Caco-2 (cell line): ENCODE measurements around the gene NDUFS7. TPM values are rescaled to one million over a fixed set of nuclear protein-coding genes. Genes with fewer than 3 reads are reported as not detected.

Experiments used
- BruUV-seq: library from RNA; stranded (reverse); fragments of 400-500 nt; replicated peaks from 2 replicates; lab custom pipeline; 2021; lab: Mats Ljungman, UMichigan
- CTCF ChIA-PET: fragments of 300-600 bp; sonication (Branson Sonifier 250); formaldehyde crosslinking; loops from one replicate; lab custom pipeline; 2022; ENCODE audit warnings: antibody characterized with exemption; lab: Charles Lee
- POLR2A ChIA-PET: fragments of 300-600 bp; sonication (Branson Sonifier 250); formaldehyde crosslinking; loops from one replicate; lab custom pipeline; 2022; ENCODE audit warnings: antibody characterized with exemption; lab: Charles Lee
- DNase-seq, 2 experiments: peaks; one replicate each; pipeline versions ENCODE4 v3.0.0 to v3.0.0-alpha.2; 2020 to 2022
- H3K27me3 ChIP-seq: replicated peaks from 2 replicates; pipeline ENCODE4 v1.6.0; 2011; ENCODE audit warnings: low read length; ENCODE audit not compliant: control insufficient read depth, insufficient read depth
- H3K36me3 ChIP-seq: 2 replicates; pipeline ENCODE4 v1.5.1; 2011; ENCODE audit warnings: low read length; ENCODE audit not compliant: control insufficient read depth, insufficient read depth
- H3K4me1 ChIP-seq: fragments of 250-450 bp; sonication (Bioruptor Pico); 2 replicates; pipeline ENCODE4 v1.5.1; 2020; ENCODE audit warnings: mild to moderate bottlenecking
- H3K4me3 ChIP-seq: 2 replicates; pipeline ENCODE4 v1.5.1; 2011; ENCODE audit warnings: low read depth, mild to moderate bottlenecking, control low read depth, low read length
- H3K9me3 ChIP-seq: fragments of 250-450 bp; sonication (Bioruptor Pico); 2 replicates; pipeline ENCODE4 v1.5.1; 2020; ENCODE audit warnings: mild to moderate bottlenecking, moderate library complexity
- H3K27ac Mint-ChIP-seq: one replicate; pipeline ENCODE4 v1.8.0; 2022; ENCODE audit warnings: mixed read lengths; ENCODE audit not compliant: unreplicated experiment
- H3K27me3 Mint-ChIP-seq: one replicate; pipeline ENCODE4 v1.8.0; 2022; ENCODE audit warnings: mixed read lengths; ENCODE audit not compliant: insufficient read depth, unreplicated experiment
- H3K36me3 Mint-ChIP-seq: one replicate; pipeline ENCODE4 v1.8.0; 2022; ENCODE audit warnings: mild to moderate bottlenecking, mixed read lengths; ENCODE audit not compliant: insufficient read depth, unreplicated experiment
- H3K4me1 Mint-ChIP-seq: one replicate; pipeline ENCODE4 v1.8.0; 2022; ENCODE audit warnings: low read depth, mixed read lengths; ENCODE audit not compliant: unreplicated experiment
- H3K4me3 Mint-ChIP-seq: one replicate; pipeline ENCODE4 v1.8.0; 2022; ENCODE audit warnings: mild to moderate bottlenecking, moderate library complexity, mixed read lengths; ENCODE audit not compliant: unreplicated experiment
- H3K9me3 Mint-ChIP-seq: one replicate; pipeline ENCODE4 v1.8.0; 2022; ENCODE audit warnings: mixed read lengths; ENCODE audit not compliant: unreplicated experiment
- CTCF ChIP-seq, 2 experiments: fragments of 200-600 bp in 1 of 2; IDR thresholded peaks; 1 replicate in 1 of 2; 2 replicates in 1 of 2; pipeline versions ENCODE4 v1.5.1 to v1.8.0; 2011 to 2022; ENCODE audit warnings: antibody characterized with exemption in 1 of 2, control low read depth in 1 of 2, inconsistent platforms in 1 of 2, low read depth in 1 of 2, low read length in 1 of 2, mild to moderate bottlenecking in 1 of 2, moderate library complexity in 1 of 2; ENCODE audit not compliant: insufficient read depth in 1 of 2, severe bottlenecking in 1 of 2, unreplicated experiment in 1 of 2
- intact Hi-C: fragments of 100-400 bp; cut with micrococcal nuclease; formaldehyde crosslinking; loops from one replicate; pipeline ENCODE4 v1.10.0; 2022; ENCODE audit not compliant: unreplicated experiment
- total RNA-seq: library from RNA; stranded (reverse); gene quantifications from 2 replicates; pipeline ENCODE4 v1.2.3, GENCODE V29; 2022

The NDUFS7 gene
- total RNA-seq, 1 experiment from 2014 or later, result 111 TPM

- H3K4me1 Mint-ChIP-seq, result peaks cover 7% of the 10 kb centered on the region
- intact Hi-C loops, result no loop called here
- Histone ChIP-seq H3K4me1 (peaks cover 18% of the 10 kb centered on the region), H3K9me3 (no peaks in the 10 kb centered on the region), H3K36me3 (peaks cover 3% of the 10 kb centered on the region), H3K4me3 (no peak overlapping the region), H3K27me3 (no peaks in the 10 kb centered on the region)
- BruUV-seq, result no TSS peak
- H3K4me3 Mint-ChIP-seq, result no peak overlapping the region
- no peak for DNase-seq
- POLR2A ChIA-PET, result no interaction called here
- TF ChIP-seq CTCF (IDR thresholded peaks at IDR 0.05; ENCODE audit: insufficient read depth in 1 of 2, low read depth in 1 of 2, low read length in 1 of 2, severe bottlenecking in 1 of 2, unreplicated experiment in 1 of 2), result no peak
- peak overlapping the region; percentile 21 for H3K27ac Mint-ChIP-seq
- CTCF ChIA-PET, result no interaction called here
- H3K36me3 Mint-ChIP-seq, result peaks cover 73% of the 10 kb centered on the region
- H3K27me3 Mint-ChIP-seq, result no peaks in the 10 kb centered on the region
- no peaks in the 10 kb centered on the region for H3K9me3 Mint-ChIP-seq
Observed at GRCh38 chr19:1417145-1417544, 33.4 kb downstream of the NDUFS7 start.

DNA sequence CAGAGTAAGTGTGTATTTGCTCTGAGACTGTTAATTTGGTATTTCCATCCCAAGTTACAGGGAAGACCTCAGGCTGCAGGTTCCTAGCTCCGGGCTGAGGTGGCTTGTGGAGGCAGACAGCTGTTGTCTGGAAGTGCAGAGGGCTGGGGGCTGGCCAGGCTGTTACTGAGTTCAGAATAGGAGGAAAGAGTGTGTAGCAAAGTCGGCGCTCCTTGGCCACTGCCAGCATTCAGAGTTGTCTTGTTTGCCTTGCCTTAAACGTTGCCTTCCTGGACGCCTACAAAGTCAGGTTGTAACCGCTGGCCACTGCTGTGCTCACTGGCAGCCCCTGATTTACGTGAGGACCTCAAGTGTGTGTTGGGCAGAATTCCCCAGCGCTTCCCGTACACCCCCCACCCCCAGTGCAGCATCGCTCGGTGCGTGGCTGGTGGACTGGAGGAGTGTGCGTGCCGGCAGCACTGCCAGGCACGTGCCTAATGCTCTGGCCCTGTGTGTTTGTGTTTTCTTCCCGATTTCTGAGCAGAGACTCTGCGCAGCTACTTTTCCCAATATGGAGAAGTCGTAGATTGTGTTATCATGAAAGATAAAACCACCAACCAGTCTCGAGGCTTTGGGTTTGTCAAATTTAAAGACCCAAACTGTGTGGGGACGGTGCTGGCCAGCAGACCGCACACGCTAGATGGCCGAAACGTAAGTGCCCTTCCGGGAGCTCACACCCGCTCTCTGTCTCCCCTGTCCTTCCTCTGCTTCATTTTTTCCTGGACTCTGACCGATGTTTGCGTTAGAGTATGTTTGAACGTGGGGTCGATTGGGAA, 34.2 kb downstream of the NDUFS7 start:
- TF ChIP-seq CTCF (IDR thresholded peaks at IDR 0.05; ENCODE audit: insufficient read depth in 1 of 2, low read depth in 1 of 2, low read length in 1 of 2, severe bottlenecking in 1 of 2, unreplicated experiment in 1 of 2), result no peak
- ChIA-PET POLR2A (no interaction called here), CTCF (no interaction called here)
- Histone ChIP-seq H3K4me1 (peaks cover 21% of the 10 kb centered on the region), H3K36me3 (peaks cover 3% of the 10 kb centered on the region), H3K27me3 (no peaks in the 10 kb centered on the region), H3K9me3 (no peaks in the 10 kb centered on the region), H3K4me3 (no peak overlapping the region)
- Mint-ChIP-seq H3K27ac (peak overlapping the region; percentile 21), H3K9me3 (no peaks in the 10 kb centered on the region), H3K4me1 (peaks cover 7% of the 10 kb centered on the region), H3K36me3 (peaks cover 79% of the 10 kb centered on the region), H3K4me3 (no peak overlapping the region), H3K27me3 (no peaks in the 10 kb centered on the region)
- BruUV-seq, result no TSS peak
- intact Hi-C loops, result no loop called here
- DNase-seq, result no peak

DNA sequence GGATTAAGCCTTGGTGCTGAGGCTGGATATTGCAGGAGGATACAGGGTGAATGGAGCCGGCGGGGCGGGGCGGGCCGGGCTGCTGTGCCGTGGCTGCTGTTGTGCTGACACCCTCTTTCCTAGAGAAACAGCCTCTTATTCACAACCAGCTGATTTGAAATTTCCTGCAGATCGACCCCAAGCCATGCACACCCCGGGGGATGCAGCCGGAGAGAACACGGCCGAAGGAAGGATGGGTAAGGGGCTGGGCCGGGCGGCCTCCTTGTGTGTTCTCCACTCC, 34.7 kb downstream of the NDUFS7 start:
- H3K36me3 Mint-ChIP-seq, result peaks cover 79% of the 10 kb centered on the region
- ChIA-PET POLR2A (no interaction called here), CTCF (no interaction called here)
- BruUV-seq, result no TSS peak
- peaks cover 13% of the 10 kb centered on the region for H3K4me1 Mint-ChIP-seq
- Histone ChIP-seq H3K27me3 (no peaks in the 10 kb centered on the region), H3K9me3 (no peaks in the 10 kb centered on the region), H3K4me1 (peaks cover 25% of the 10 kb centered on the region), H3K4me3 (no peak overlapping the region), H3K36me3 (peaks cover 2% of the 10 kb centered on the region)
- H3K9me3 Mint-ChIP-seq, result no peaks in the 10 kb centered on the region
- H3K4me3 Mint-ChIP-seq, result no peak overlapping the region
- H3K27me3 Mint-ChIP-seq, result no peaks in the 10 kb centered on the region
- H3K27ac Mint-ChIP-seq, result no peak overlapping the region
- TF ChIP-seq CTCF (IDR thresholded peaks at IDR 0.05; ENCODE audit: insufficient read depth in 1 of 2, low read depth in 1 of 2, low read length in 1 of 2, severe bottlenecking in 1 of 2, unreplicated experiment in 1 of 2), result no peak
- intact Hi-C loops, result no loop called here
- no peak for DNase-seq
